ENCODE data around the gene USP5.

The USP5 gene

GRCh38 chr12:6894321-6894720 is 42.4 kb downstream of the USP5 start:
- H3K4me3 ChIP-seq (ENCODE audit: low read depth, low read length): no peak overlapping the region
- no peak for DNase-seq (ENCODE audit: low read depth)
- TF ChIP-seq, protein P1, sequence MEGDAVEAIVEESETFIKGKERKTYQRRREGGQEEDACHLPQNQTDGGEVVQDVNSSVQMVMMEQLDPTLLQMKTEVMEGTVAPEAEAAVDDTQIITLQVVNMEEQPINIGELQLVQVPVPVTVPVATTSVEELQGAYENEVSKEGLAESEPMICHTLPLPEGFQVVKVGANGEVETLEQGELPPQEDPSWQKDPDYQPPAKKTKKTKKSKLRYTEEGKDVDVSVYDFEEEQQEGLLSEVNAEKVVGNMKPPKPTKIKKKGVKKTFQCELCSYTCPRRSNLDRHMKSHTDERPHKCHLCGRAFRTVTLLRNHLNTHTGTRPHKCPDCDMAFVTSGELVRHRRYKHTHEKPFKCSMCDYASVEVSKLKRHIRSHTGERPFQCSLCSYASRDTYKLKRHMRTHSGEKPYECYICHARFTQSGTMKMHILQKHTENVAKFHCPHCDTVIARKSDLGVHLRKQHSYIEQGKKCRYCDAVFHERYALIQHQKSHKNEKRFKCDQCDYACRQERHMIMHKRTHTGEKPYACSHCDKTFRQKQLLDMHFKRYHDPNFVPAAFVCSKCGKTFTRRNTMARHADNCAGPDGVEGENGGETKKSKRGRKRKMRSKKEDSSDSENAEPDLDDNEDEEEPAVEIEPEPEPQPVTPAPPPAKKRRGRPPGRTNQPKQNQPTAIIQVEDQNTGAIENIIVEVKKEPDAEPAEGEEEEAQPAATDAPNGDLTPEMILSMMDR (IDR thresholded peaks at IDR 0.05; ENCODE audit: low read depth, low read length, missing control alignments): no peak

DNA sequence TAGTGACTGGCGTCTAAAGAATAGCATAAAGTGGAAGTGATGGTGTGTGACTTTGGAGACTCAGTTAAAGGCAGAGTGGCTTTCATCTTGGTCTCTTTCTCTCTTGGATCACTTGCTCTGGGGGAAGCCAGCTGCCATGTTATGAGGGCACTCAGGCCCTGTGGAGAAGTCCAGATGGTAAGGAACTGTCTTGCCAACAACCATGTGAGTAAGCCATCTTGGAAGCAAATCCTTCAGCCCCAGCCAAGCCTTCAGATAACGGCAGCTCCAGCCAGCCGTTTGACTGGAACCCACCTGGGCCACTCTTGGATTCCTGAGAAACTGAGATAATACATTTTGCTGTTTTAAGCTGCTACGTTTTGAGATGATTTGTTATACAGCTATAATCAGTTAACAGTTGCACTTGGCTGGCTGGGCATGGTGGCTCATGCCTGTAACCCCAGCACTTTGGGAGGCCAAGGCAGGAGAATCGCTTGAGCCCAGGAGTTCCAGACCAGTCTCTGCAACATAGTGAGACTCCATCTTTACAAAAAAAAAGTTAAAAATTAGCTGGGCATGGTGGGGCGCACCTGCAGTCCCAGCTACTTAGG is 45.0 kb downstream of the USP5 start:
- TF ChIP-seq, protein P1 (IDR thresholded peaks at IDR 0.05; ENCODE audit: low read depth, low read length, missing control alignments): no peak
- no peak overlapping the region for H3K4me3 ChIP-seq (ENCODE audit: low read depth, low read length)
- no peak for DNase-seq (ENCODE audit: low read depth)

GRCh38 chr12:6899427-6899826 is 47.5 kb downstream of the USP5 start:
- no peak for DNase-seq (ENCODE audit: low read depth)
- TF ChIP-seq, protein P1 (IDR thresholded peaks at IDR 0.05; ENCODE audit: low read depth, low read length, missing control alignments): no peak
- no peak overlapping the region for H3K4me3 ChIP-seq (ENCODE audit: low read depth, low read length)

- TF ChIP-seq, protein P1 (IDR thresholded peaks at IDR 0.05; ENCODE audit: low read depth, low read length, missing control alignments): no peak
- no peak overlapping the region for H3K4me3 ChIP-seq (ENCODE audit: low read depth, low read length)
- DNase-seq (ENCODE audit: low read depth): no peak
Observed at GRCh38 chr12:6899837-6900519, 48.0 kb downstream of the USP5 start.

DNA sequence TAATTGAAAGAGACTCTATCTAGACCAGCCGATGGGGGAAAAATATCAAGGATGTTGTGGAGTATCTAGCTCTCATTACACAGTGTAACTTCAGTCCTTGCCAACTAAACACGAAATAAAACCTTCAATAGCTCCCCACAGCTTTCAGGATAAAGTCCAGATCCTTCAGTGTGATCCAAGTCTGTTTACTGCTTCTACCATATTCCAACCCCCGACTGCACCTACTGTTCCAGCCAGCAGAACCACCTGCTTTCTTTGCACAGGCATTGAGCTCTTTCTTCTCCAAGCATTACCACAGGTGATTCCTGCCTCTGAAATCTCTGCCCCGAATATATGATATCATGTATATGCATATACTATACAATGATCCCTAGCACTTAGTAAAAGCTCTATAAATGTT is 50.5 kb downstream of the USP5 start:
- H3K4me3 ChIP-seq (ENCODE audit: low read depth, low read length): no peak overlapping the region
- DNase-seq (ENCODE audit: low read depth): no peak

DNA sequence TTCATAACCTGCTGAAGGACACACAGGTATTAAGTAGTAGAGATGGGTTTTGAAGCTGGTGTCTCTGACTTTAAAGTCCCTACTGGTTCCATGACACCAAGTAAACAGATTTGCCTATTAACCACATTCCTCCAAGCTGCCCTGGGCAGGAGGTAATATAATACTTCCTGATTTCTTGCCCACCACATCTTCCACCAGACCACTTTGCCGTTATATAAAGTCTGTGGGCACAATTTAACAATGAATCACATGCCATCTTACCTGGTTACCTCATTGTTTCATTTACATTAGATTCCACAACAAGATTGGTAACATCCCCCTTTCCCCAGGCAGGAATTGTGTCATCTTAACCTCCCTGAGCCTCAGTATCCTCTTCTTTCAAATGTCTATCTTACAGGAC is 51.8 kb downstream of the USP5 start:
- TF ChIP-seq, protein P1 (IDR thresholded peaks at IDR 0.05; ENCODE audit: low read depth, low read length, missing control alignments): no peak
- DNase-seq (ENCODE audit: low read depth): no peak
- no peak overlapping the region for H3K4me3 ChIP-seq (ENCODE audit: low read depth, low read length)

More for the DNA sequence above, 50.5 kb downstream of the USP5 start:
- TF ChIP-seq, protein P1 (IDR thresholded peaks at IDR 0.05; ENCODE audit: low read depth, low read length, missing control alignments): no peak

All from GM12864 (cell line).